ENCODE measurements around the gene CPNE9.

GRCh38 chr3:9745521-9745920 lies 41.9 kb downstream of the CPNE9 start:
- TF ChIP-seq CTCF (IDR thresholded peaks at IDR 0.05) (no peak), POLR2A (IDR thresholded peaks at IDR 0.05) (no peak)
